ENCODE measurements around the gene C9.

Gene C9

GRCh38 chr5:39331861-39332381 is 32.4 kb downstream of the C9 start:
- Histone ChIP-seq H3F3A (ENCODE audit: insufficient read depth) (no peaks in the 10 kb centered on the region), H3K9ac (ENCODE audit: low read length) (no peak overlapping the region), H3K9me2 (replicated peaks; ENCODE audit: insufficient read depth, low read length) (no peaks in the 10 kb centered on the region), H2AFZ (ENCODE audit: low read depth, low read length, severe bottlenecking) (no peak overlapping the region), H3K36me3 (ENCODE audit: low read length) (no peaks in the 10 kb centered on the region), H4K20me1 (ENCODE audit: low read depth, low read length) (no peaks in the 10 kb centered on the region), H3K27me3 (ENCODE audit: low read length) (no peaks in the 10 kb centered on the region), H3K4me2 (ENCODE audit: low read depth, low read length, poor library complexity, severe bottlenecking) (no peak overlapping the region), H3K79me2 (ENCODE audit: insufficient read depth, low read length) (no peaks in the 10 kb centered on the region), H3K9me3 (ENCODE audit: insufficient read depth, low read length) (no peaks in the 10 kb centered on the region), H3K27ac (ENCODE audit: low read depth, low read length) (no peak overlapping the region), H3K4me3 (ENCODE audit: insufficient read depth, low read length, poor library complexity, severe bottlenecking) (no peak overlapping the region)
- TF ChIP-seq CTCF (IDR thresholded peaks at IDR 0.05; ENCODE audit: insufficient read depth, low read length, poor library complexity, severe bottlenecking) = no peak
- TF ChIP-seq EZH2phosphoT487 (conservative IDR thresholded peaks at IDR 0.05; ENCODE audit: low read length) = no peak

- no peaks in the 10 kb centered on the region for H3K9me3 ChIP-seq (ENCODE audit: insufficient read depth, low read length)
Observed at GRCh38 chr5:39328731-39329130, 35.6 kb downstream of the C9 start.

DNA sequence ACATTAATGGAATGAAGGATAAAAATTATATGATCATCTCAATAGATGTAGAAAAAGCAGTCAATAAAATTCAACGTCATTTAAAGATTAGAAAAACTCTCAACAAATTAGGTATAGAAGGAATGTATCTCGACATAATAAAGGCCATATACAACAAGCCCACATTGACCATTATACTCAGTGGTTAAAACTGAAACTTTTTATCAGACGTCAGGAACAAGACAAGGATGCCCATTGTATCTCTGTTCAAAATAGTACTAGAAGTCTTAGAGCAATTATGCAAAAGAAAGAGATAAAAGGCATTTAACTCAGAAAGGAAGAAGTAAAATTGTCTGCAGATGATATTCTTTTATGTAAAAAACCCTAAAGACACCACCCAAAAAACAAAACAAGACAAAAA is 40.8 kb downstream of the C9 start:
- TF ChIP-seq EZH2phosphoT487 (conservative IDR thresholded peaks at IDR 0.05; ENCODE audit: low read length) (no peak), CTCF (IDR thresholded peaks at IDR 0.05; ENCODE audit: insufficient read depth, low read length, poor library complexity, severe bottlenecking) (no peak)
- no peak overlapping the region for H3K9ac ChIP-seq (ENCODE audit: low read length)
- H3K27me3 ChIP-seq (ENCODE audit: low read length) = no peaks in the 10 kb centered on the region
- no peak overlapping the region for H3K4me2 ChIP-seq (ENCODE audit: low read depth, low read length, poor library complexity, severe bottlenecking)
- no peaks in the 10 kb centered on the region for H3F3A ChIP-seq (ENCODE audit: insufficient read depth)
- no peaks in the 10 kb centered on the region for H3K36me3 ChIP-seq (ENCODE audit: low read length)
- H3K27ac ChIP-seq (ENCODE audit: low read depth, low read length) = no peak overlapping the region
- no peaks in the 10 kb centered on the region for H3K9me2 ChIP-seq (replicated peaks; ENCODE audit: insufficient read depth, low read length)
- no peaks in the 10 kb centered on the region for H3K79me2 ChIP-seq (ENCODE audit: insufficient read depth, low read length)
- no peak overlapping the region for H2AFZ ChIP-seq (ENCODE audit: low read depth, low read length, severe bottlenecking)
- no peak overlapping the region for H3K4me3 ChIP-seq (ENCODE audit: insufficient read depth, low read length, poor library complexity, severe bottlenecking)
- no peaks in the 10 kb centered on the region for H3K9me3 ChIP-seq (ENCODE audit: insufficient read depth, low read length)
- H4K20me1 ChIP-seq (ENCODE audit: low read depth, low read length) = no peaks in the 10 kb centered on the region

More at GRCh38 chr5:39328731-39329130, 35.6 kb downstream of the C9 start:
- Histone ChIP-seq H3F3A (ENCODE audit: insufficient read depth) (no peaks in the 10 kb centered on the region), H3K27ac (ENCODE audit: low read depth, low read length) (no peak overlapping the region), H3K4me2 (ENCODE audit: low read depth, low read length, poor library complexity, severe bottlenecking) (no peak overlapping the region), H3K9ac (ENCODE audit: low read length) (no peak overlapping the region), H2AFZ (ENCODE audit: low read depth, low read length, severe bottlenecking) (no peak overlapping the region), H4K20me1 (ENCODE audit: low read depth, low read length) (no peaks in the 10 kb centered on the region), H3K79me2 (ENCODE audit: insufficient read depth, low read length) (no peaks in the 10 kb centered on the region), H3K27me3 (ENCODE audit: low read length) (no peaks in the 10 kb centered on the region), H3K36me3 (ENCODE audit: low read length) (no peaks in the 10 kb centered on the region), H3K4me3 (ENCODE audit: insufficient read depth, low read length, poor library complexity, severe bottlenecking) (no peak overlapping the region), H3K9me2 (replicated peaks; ENCODE audit: insufficient read depth, low read length) (no peaks in the 10 kb centered on the region)
- TF ChIP-seq CTCF (IDR thresholded peaks at IDR 0.05; ENCODE audit: insufficient read depth, low read length, poor library complexity, severe bottlenecking) (no peak), EZH2phosphoT487 (conservative IDR thresholded peaks at IDR 0.05; ENCODE audit: low read length) (no peak)

Data from SU-DHL-6 (cell line).